ENCODE measurements around the gene CDH13.
A peak's percentile ranks its signal among the peaks of the same experiment; 100 is the strongest.

The CDH13 gene

GRCh38 chr16:83549316-83550182 is 922.8 kb downstream of the CDH13 start:
- Histone ChIP-seq H3K4me1 (ENCODE audit: insufficient read depth, poor library complexity, severe bottlenecking) (peaks cover 11% of the 10 kb centered on the region), H3K4me3 (ENCODE audit: severe bottlenecking) (no peak overlapping the region), H3K27ac (ENCODE audit: poor library complexity, severe bottlenecking) (no peak overlapping the region), H3K9me3 (ENCODE audit: severe bottlenecking) (peaks cover 4% of the 10 kb centered on the region), H3K36me3 (ENCODE audit: low read depth) (no peaks in the 10 kb centered on the region), H3K27me3 (ENCODE audit: insufficient read depth, poor library complexity, severe bottlenecking) (no peaks in the 10 kb centered on the region)
- DNase-seq (ENCODE audit: low spot score), result no peak
- TF ChIP-seq, protein P1, sequence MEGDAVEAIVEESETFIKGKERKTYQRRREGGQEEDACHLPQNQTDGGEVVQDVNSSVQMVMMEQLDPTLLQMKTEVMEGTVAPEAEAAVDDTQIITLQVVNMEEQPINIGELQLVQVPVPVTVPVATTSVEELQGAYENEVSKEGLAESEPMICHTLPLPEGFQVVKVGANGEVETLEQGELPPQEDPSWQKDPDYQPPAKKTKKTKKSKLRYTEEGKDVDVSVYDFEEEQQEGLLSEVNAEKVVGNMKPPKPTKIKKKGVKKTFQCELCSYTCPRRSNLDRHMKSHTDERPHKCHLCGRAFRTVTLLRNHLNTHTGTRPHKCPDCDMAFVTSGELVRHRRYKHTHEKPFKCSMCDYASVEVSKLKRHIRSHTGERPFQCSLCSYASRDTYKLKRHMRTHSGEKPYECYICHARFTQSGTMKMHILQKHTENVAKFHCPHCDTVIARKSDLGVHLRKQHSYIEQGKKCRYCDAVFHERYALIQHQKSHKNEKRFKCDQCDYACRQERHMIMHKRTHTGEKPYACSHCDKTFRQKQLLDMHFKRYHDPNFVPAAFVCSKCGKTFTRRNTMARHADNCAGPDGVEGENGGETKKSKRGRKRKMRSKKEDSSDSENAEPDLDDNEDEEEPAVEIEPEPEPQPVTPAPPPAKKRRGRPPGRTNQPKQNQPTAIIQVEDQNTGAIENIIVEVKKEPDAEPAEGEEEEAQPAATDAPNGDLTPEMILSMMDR (IDR thresholded peaks at IDR 0.05; ENCODE audit: poor library complexity, severe bottlenecking), result no peak
- no peak for ATAC-seq (ENCODE audit: low read depth)

DNA sequence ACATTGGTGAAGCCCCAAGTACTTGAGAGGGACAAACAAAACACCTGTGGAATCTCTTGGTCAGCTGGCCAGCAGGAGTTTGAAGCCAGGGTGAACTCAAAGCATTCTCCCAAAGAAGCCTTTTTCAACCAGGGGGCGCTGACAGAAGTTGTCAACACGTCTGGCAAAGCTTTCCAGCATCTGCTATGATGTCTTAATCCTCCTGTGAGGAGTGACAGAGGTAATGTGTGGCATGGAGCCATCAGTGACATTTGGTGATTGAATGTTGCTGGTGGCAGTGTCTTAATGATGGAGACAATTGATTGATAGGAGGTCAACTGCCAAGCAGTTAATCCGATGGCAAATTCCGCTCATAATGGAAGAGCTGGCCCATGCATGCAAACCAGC is 923.4 kb downstream of the CDH13 start:
- H3K4me1 ChIP-seq (ENCODE audit: insufficient read depth, poor library complexity, severe bottlenecking), result peaks cover 11% of the 10 kb centered on the region
- H3K27me3 ChIP-seq (ENCODE audit: insufficient read depth, poor library complexity, severe bottlenecking), result no peaks in the 10 kb centered on the region
- H3K27ac ChIP-seq (ENCODE audit: poor library complexity, severe bottlenecking), result no peak overlapping the region
- H3K36me3 ChIP-seq (ENCODE audit: low read depth), result no peaks in the 10 kb centered on the region
- peaks cover 4% of the 10 kb centered on the region for H3K9me3 ChIP-seq (ENCODE audit: severe bottlenecking)
- ATAC-seq (ENCODE audit: low read depth), result no peak
- TF ChIP-seq, protein P1 (IDR thresholded peaks at IDR 0.05; ENCODE audit: poor library complexity, severe bottlenecking), result no peak
- DNase-seq (ENCODE audit: low spot score), result no peak
- H3K4me3 ChIP-seq (ENCODE audit: severe bottlenecking), result no peak overlapping the region

- peak overlapping the region; percentile 36 for H3K27ac ChIP-seq (ENCODE audit: poor library complexity, severe bottlenecking)
- TF ChIP-seq, protein P1 (IDR thresholded peaks at IDR 0.05; ENCODE audit: poor library complexity, severe bottlenecking), result no peak
- peaks cover 3% of the 10 kb centered on the region for H3K9me3 ChIP-seq (ENCODE audit: severe bottlenecking)
- no peaks in the 10 kb centered on the region for H3K36me3 ChIP-seq (ENCODE audit: low read depth)
- peaks cover 11% of the 10 kb centered on the region for H3K4me1 ChIP-seq (ENCODE audit: insufficient read depth, poor library complexity, severe bottlenecking)
- DNase-seq (ENCODE audit: low spot score) (no peak), ATAC-seq (ENCODE audit: low read depth) (peak; percentile 77)
- no peaks in the 10 kb centered on the region for H3K27me3 ChIP-seq (ENCODE audit: insufficient read depth, poor library complexity, severe bottlenecking)
- no peak overlapping the region for H3K4me3 ChIP-seq (ENCODE audit: severe bottlenecking)
Measured at GRCh38 chr16:83552228-83552627, 925.5 kb downstream of the CDH13 start.

GRCh38 chr16:83552930-83553329 is 926.2 kb downstream of the CDH13 start:
- Histone ChIP-seq H3K4me3 (ENCODE audit: severe bottlenecking) (no peak overlapping the region), H3K4me1 (ENCODE audit: insufficient read depth, poor library complexity, severe bottlenecking) (peaks cover 11% of the 10 kb centered on the region), H3K27me3 (ENCODE audit: insufficient read depth, poor library complexity, severe bottlenecking) (no peaks in the 10 kb centered on the region), H3K9me3 (ENCODE audit: severe bottlenecking) (no peaks in the 10 kb centered on the region), H3K27ac (ENCODE audit: poor library complexity, severe bottlenecking) (peak overlapping the region; percentile 36), H3K36me3 (ENCODE audit: low read depth) (no peaks in the 10 kb centered on the region)
- no peak for ATAC-seq (ENCODE audit: low read depth)
- TF ChIP-seq, protein P1 (IDR thresholded peaks at IDR 0.05; ENCODE audit: poor library complexity, severe bottlenecking), result no peak
- no peak for DNase-seq (ENCODE audit: low spot score)

DNA sequence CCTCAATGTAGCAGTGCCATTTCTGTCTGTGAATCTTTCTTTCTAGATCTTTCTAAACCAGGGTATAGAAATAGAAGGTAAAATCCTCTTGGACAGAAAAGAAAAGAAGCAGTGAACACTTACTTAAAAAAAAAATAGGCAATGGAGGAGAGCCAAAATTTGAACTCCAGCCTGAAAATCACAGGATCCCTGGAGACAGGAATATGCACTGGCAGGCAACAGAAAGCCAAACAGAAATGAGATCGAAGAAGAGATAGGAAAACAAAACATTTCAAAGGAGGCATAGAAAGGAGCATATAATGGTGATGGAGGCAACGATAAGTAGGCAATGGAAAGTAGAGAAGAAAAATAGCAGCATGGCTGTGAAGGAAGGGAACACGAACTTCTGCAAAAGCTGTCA is 927.3 kb downstream of the CDH13 start:
- no peak for ATAC-seq (ENCODE audit: low read depth)

More for the DNA sequence above, 927.3 kb downstream of the CDH13 start:
- no peak overlapping the region for H3K27ac ChIP-seq (ENCODE audit: poor library complexity, severe bottlenecking)
- peaks cover 11% of the 10 kb centered on the region for H3K4me1 ChIP-seq (ENCODE audit: insufficient read depth, poor library complexity, severe bottlenecking)
- no peaks in the 10 kb centered on the region for H3K9me3 ChIP-seq (ENCODE audit: severe bottlenecking)
- no peak for DNase-seq (ENCODE audit: low spot score)
- no peaks in the 10 kb centered on the region for H3K27me3 ChIP-seq (ENCODE audit: insufficient read depth, poor library complexity, severe bottlenecking)
- TF ChIP-seq, protein P1 (IDR thresholded peaks at IDR 0.05; ENCODE audit: poor library complexity, severe bottlenecking), result no peak
- H3K4me3 ChIP-seq (ENCODE audit: severe bottlenecking), result no peak overlapping the region
- H3K36me3 ChIP-seq (ENCODE audit: low read depth), result no peaks in the 10 kb centered on the region

All from RWPE2 (cell line).